Astrocyte of the spinal cord (primary cell): Measurements from ENCODE around the gene DISC1.

Experiments
- DNase-seq: peaks from one replicate; pipeline ENCODE4 v3.0.0; 2011; ENCODE audit warnings: low read depth, low spot score
- H3K4me3 ChIP-seq: 2 replicates; pipeline ENCODE4 v1.5.1; 2011; ENCODE audit warnings: low read depth, mild to moderate bottlenecking, low read length, moderate library complexity
- CTCF ChIP-seq: IDR thresholded peaks from 2 replicates; pipeline ENCODE4 v1.5.1; 2012; ENCODE audit warnings: low read depth, mild to moderate bottlenecking, low read length, inconsistent platforms
- in situ Hi-C: cut with HindIII; loops from 2 replicates; pipeline ENCODE4 v1.10.0; 2017; ENCODE audit warnings: low sequenced_read_pairs

DISC1 gene

GRCh38 chr1:231934797-231935196 is 308.2 kb downstream of the DISC1 start:
- TF ChIP-seq CTCF, result no peak
- in situ Hi-C loops, result no loop called here
- H3K4me3 ChIP-seq, result no peak overlapping the region
- no peak for DNase-seq

DNA sequence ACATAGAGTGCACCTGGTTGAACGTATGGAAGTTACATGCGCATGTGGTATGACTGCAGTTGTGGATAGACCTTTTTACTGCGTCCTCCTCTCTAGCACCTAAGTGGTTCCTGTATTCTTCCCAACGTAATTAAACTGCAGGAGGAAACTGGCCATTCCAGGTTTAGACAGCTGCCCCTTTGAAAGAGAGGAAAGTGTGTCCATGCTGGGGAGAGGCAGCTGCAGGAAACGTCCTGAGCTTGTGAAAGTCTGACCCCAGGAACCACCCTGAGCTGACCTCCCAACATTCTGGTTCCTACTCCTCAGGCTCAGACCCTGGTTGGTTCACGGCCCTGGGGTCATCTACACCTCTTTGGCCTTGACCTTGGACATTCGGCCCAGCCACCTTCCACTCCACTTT is 309.3 kb downstream of the DISC1 start:
- in situ Hi-C loops, result no loop called here
- no peak for TF ChIP-seq CTCF
- DNase-seq, result no peak
- H3K4me3 ChIP-seq, result no peak overlapping the region

DNA sequence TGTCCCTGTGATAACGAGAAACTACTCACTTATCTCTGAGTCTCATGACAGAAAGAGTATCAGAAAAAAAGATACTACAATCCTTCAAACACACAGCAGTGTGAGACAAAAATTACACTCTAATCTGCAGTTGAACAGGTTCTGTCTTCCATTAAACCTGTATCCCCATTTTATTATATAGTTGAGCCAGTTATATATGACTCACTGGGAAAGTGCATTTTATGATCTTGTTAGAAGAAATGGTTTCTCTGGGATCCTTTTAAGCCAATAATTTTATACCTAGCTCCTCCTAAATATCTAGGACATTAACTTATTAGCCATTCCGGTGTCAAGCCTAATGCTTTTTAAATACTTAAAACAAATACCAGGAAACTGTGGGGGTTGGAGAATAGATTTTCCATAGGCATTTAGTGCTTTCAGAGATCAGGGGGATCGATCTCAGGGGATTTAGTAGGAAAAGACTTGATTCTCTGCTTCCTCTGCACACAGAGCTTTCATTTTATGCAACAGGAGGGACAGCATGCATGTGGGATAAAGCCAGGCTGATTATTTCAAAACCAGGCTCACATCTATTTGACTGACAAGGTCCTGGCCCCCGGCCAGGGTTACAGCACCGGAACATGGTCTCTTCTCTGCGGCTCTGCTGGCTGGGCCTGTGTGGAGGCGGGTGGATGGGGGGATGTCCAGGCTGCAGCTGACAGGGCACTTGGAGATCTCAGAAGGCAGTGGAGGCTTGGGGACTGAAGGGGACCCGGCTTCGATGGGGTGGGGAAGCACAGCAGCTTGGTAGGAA is 310.6 kb downstream of the DISC1 start:
- TF ChIP-seq CTCF, result no peak
- in situ Hi-C loops, result no loop called here
- DNase-seq, result no peak
- H3K4me3 ChIP-seq, result no peak overlapping the region

- in situ Hi-C loops, result no loop called here
- DNase-seq, result no peak
- no peak overlapping the region for H3K4me3 ChIP-seq
- TF ChIP-seq CTCF, result no peak
These were observed 311.6 kb downstream of the DISC1 start for GRCh38 chr1:231938211-231938610.

GRCh38 chr1:231938711-231939110 is 312.1 kb downstream of the DISC1 start:
- TF ChIP-seq CTCF, result no peak
- no peak overlapping the region for H3K4me3 ChIP-seq
- in situ Hi-C loops, result no loop called here
- DNase-seq, result no peak

- H3K4me3 ChIP-seq, result no peak overlapping the region
- DNase-seq, result no peak
- in situ Hi-C loops, result no loop called here
- no peak for TF ChIP-seq CTCF
These were observed 312.5 kb downstream of the DISC1 start for GRCh38 chr1:231939118-231939517.
